Mucosa of stomach (tissue), 1 donor: ENCODE data around the gene MPEG1.

Experiments used
- H3K27me3 ChIP-seq: one replicate; pipeline ENCODE4 v1.7.0; 2013; ENCODE audit warnings: mild to moderate bottlenecking, low read length; ENCODE audit not compliant: control insufficient read depth, insufficient read depth
- H3K36me3 ChIP-seq: one replicate; pipeline ENCODE4 v1.7.0; 2013; ENCODE audit warnings: low read length; ENCODE audit not compliant: control insufficient read depth, insufficient read depth
- H3K4me1 ChIP-seq: one replicate; pipeline ENCODE4 v1.7.0; 2013; ENCODE audit warnings: mild to moderate bottlenecking, low read length; ENCODE audit not compliant: control insufficient read depth, insufficient read depth
- H3K4me3 ChIP-seq: one replicate; pipeline ENCODE4 v1.7.0; 2013; ENCODE audit warnings: low read length
- H3K9ac ChIP-seq: one replicate; pipeline ENCODE4 v1.7.0; 2013; ENCODE audit warnings: mild to moderate bottlenecking, low read length, moderate library complexity
- H3K9me3 ChIP-seq: one replicate; pipeline ENCODE4 v1.7.0; 2013; ENCODE audit warnings: mild to moderate bottlenecking, low read length, moderate library complexity; ENCODE audit not compliant: control insufficient read depth
- donor health status: Pancreatic carcinoma.

The MPEG1 gene, protein sequence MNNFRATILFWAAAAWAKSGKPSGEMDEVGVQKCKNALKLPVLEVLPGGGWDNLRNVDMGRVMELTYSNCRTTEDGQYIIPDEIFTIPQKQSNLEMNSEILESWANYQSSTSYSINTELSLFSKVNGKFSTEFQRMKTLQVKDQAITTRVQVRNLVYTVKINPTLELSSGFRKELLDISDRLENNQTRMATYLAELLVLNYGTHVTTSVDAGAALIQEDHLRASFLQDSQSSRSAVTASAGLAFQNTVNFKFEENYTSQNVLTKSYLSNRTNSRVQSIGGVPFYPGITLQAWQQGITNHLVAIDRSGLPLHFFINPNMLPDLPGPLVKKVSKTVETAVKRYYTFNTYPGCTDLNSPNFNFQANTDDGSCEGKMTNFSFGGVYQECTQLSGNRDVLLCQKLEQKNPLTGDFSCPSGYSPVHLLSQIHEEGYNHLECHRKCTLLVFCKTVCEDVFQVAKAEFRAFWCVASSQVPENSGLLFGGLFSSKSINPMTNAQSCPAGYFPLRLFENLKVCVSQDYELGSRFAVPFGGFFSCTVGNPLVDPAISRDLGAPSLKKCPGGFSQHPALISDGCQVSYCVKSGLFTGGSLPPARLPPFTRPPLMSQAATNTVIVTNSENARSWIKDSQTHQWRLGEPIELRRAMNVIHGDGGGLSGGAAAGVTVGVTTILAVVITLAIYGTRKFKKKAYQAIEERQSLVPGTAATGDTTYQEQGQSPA

DNA sequence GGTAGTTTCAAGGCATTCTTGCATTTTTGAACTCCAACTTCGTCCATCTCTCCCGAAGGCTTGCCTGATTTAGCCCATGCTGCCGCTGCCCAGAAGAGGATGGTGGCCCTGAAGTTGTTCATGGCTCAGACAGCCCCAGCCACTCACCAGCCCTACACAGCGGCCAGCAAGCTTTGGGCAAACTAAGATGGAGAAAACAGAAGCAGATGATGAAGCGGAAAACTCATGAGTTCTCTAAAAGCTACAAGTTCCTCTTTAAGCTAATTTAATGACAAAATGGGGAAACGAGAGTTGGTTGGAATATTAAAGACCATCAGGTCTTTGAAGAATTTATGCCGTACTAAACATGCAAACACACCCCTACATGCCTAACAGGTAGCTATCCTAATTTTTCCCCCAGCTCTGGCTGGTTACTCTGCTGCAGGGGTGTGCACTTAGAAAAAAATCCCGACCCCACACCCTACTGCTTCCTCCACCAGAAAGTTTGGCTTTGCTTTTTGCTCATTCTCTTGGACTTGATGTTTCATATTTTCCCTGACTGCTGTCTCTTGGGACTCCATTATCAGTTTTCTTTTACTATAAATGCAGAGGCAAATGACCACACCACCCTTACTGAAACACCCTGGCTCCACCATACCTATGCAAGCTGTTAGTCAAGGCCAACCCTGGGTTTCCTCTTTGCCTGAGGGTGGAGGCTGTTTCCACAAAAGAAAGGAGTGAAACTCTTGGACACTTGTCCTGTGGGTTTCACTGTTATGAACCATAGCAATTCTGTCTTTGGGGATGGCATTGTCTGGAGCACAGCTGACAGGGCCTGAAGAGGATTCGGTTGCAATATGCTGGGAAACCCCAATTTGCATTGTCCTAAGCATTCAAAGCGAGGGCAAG, at the start of gene MPEG1:
TSS of gene MPEG1 (minus strand) at position 184 of the 888 bp plus-strand sequence. CDS start at position 122, 62 bp downstream.
- Histone ChIP-seq H3K4me3 (no peak within 1 kb of the TSS), H3K4me1 (no peaks in the 10 kb centered on the region), H3K9me3 (no peaks in the 10 kb centered on the region), H3K9ac (no peak within 1 kb of the TSS), H3K27me3 (no peaks in the 10 kb centered on the region), H3K36me3 (no peaks in the 10 kb centered on the region)

DNA sequence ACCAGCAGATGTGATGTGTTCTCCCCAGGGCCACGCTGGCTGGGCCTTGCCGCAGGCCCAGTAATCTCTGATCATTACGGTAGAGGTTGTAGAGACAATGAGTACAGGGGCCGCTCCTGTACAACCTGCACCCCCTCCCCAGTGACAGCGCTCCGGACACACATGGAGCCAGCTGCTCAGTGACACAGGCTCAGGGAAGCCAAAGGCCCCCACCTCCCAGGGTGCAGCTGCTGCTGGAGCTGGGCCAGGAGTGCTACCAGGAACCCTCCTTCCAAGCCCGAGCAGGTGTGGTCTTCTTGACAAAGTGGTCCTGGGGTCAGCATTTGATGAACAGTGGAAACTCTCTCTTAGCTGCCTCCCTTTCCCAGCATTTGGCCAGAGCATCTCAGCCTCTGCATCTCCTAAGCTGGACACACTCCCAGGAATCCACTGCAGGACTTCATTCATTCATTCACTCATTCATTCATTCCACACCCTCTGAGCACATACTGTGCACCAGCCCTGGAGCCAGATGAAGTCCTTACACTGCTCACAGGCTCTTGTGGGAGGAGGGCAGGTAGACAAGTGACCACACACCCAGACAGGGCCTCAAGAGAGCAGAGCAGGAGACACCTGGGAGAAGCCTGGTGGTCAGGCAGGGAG, 49.6 kb upstream of the MPEG1 start:
- no peak overlapping the region for H3K4me3 ChIP-seq
- no peak overlapping the region for H3K9ac ChIP-seq
- H3K9me3 ChIP-seq: no peaks in the 10 kb centered on the region
- no peaks in the 10 kb centered on the region for H3K27me3 ChIP-seq
- no peaks in the 10 kb centered on the region for H3K4me1 ChIP-seq
- H3K36me3 ChIP-seq: no peaks in the 10 kb centered on the region

GRCh38 chr11:59261150-59261549, 48.4 kb upstream of the MPEG1 start:
- Histone ChIP-seq H3K4me3 (no peak overlapping the region), H3K9me3 (no peaks in the 10 kb centered on the region), H3K9ac (no peak overlapping the region), H3K27me3 (no peaks in the 10 kb centered on the region), H3K4me1 (no peaks in the 10 kb centered on the region), H3K36me3 (no peaks in the 10 kb centered on the region)

GRCh38 chr11:59259867-59260475, 47.2 kb upstream of the MPEG1 start:
- no peaks in the 10 kb centered on the region for H3K27me3 ChIP-seq
- H3K9ac ChIP-seq: no peak overlapping the region
- H3K4me1 ChIP-seq: no peaks in the 10 kb centered on the region
- H3K36me3 ChIP-seq: no peaks in the 10 kb centered on the region
- H3K4me3 ChIP-seq: no peak overlapping the region
- H3K9me3 ChIP-seq: no peaks in the 10 kb centered on the region

DNA sequence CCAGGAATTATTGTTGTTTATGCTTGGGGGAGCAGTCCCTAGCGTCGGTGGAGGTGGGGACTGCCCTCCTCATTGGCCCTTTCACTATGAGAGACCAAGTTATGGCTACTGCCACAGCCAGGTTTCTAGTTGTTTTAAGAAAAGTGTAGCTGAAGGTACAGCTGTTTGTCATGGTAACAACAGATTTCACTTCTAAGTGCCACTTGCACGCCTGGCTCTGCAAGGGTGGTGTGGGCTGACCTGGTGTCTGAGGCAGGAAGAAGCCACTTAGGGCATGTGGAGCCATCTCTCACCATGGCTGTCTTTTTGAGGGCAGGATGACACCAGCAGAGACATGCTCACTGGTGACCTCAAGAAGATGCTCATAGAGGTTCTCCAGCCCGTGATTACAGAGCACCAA, 46.3 kb upstream of the MPEG1 start:
- H3K36me3 ChIP-seq: no peaks in the 10 kb centered on the region
- H3K9me3 ChIP-seq: no peaks in the 10 kb centered on the region
- no peaks in the 10 kb centered on the region for H3K4me1 ChIP-seq
- no peaks in the 10 kb centered on the region for H3K27me3 ChIP-seq
- no peak overlapping the region for H3K4me3 ChIP-seq
- no peak overlapping the region for H3K9ac ChIP-seq

GRCh38 chr11:59255281-59255680, 42.6 kb upstream of the MPEG1 start:
- no peaks in the 10 kb centered on the region for H3K4me1 ChIP-seq
- H3K4me3 ChIP-seq: no peak overlapping the region
- H3K36me3 ChIP-seq: no peaks in the 10 kb centered on the region
- no peaks in the 10 kb centered on the region for H3K9me3 ChIP-seq
- H3K9ac ChIP-seq: no peak overlapping the region
- H3K27me3 ChIP-seq: no peaks in the 10 kb centered on the region

DNA sequence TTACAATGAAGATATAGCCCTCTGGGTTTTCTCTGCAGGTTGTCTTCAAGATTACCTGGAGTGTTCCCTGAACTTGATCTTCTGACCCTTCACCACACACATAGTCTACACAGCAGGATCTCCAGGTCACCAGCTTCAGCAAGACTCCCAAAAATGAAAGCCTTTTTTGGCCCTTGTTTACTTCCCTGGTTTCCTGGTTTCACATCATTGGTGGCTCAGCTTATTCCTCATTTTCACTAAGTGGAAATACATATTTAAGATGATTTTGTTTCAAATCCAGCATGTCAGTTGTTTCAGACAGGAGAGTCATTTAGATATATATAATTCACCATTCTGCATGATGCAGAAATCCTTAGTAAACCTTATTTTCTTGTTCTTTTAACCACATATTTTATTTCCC, 41.6 kb upstream of the MPEG1 start:
- H3K9ac ChIP-seq: no peak overlapping the region
- no peaks in the 10 kb centered on the region for H3K9me3 ChIP-seq
- no peaks in the 10 kb centered on the region for H3K27me3 ChIP-seq
- no peak overlapping the region for H3K4me3 ChIP-seq
- H3K36me3 ChIP-seq: no peaks in the 10 kb centered on the region
- no peaks in the 10 kb centered on the region for H3K4me1 ChIP-seq

DNA sequence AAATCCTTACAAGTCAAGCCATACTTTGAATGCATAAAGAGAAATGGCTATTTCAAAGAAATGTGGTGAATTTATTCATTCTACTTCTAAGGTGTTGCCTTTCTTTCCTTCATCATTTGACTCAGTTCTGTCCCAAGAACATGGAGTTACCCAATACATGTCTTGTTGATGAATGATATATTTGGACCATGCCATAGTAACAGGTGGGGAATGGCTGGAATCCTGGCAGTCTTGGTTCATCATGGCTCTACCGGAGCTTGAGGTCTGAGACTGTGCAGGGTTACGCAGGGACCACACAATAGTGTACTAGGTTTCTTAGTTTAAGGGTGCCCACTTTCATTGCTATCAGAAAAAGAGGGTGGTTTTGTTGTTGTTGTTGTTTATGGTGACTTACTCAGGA, 40.3 kb upstream of the MPEG1 start:
- H3K27me3 ChIP-seq: no peaks in the 10 kb centered on the region
- H3K4me1 ChIP-seq: no peaks in the 10 kb centered on the region
- no peaks in the 10 kb centered on the region for H3K36me3 ChIP-seq
- no peak overlapping the region for H3K9ac ChIP-seq
- no peaks in the 10 kb centered on the region for H3K9me3 ChIP-seq
- H3K4me3 ChIP-seq: no peak overlapping the region

DNA sequence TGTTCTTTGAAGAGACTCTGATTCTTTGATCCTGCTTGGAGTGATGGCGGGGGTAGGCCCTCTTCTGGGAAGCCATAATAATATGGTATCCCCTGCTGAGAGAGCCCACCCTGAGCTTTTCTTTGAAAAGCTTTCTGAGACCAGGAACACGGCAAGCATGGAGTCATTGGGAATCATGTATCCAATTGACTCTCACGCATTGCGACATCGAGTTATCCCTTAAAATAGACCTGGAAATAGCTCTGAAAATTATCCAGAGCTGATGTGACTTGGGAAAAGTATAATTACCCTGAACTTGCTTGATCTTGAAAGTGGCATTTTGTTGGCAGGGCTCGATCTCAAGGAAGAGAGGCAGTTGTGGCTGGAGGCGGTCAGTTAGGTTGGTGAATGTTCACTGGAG, 36.8 kb upstream of the MPEG1 start:
- Histone ChIP-seq H3K36me3 (no peaks in the 10 kb centered on the region), H3K9me3 (no peaks in the 10 kb centered on the region)

DNA sequence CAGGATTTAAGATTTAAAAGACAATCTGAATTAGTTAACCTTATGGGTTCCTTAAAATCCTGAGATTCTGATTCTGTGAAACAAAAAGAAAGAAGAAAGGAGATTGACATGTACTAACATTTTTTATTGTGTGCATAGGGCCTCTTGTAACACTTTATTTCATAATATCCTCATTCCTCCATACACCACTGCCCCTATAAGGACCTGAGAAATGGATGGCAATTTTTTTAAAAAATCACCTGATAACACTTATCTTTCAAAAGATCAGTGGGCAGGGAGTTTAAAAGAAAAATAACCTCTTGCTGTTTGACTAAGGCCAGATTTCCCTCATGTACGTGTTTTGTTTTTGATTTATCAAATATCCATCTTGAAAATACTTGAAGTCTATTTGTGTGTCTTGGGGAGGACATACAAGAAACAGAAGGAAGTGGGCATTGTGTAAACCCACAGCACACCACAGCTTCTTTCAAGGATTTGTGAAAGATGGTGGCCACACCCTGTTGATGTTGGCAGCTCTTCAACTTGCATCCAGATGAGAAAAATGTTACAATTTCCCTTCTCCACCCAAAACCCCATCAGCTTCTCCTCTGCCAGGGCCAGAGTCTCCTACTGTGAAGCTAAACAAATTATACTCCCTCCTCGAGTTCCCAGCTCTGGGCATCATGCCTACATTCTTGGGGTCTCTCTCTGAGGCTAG, 35.0 kb upstream of the MPEG1 start:
- no peaks in the 10 kb centered on the region for H3K4me1 ChIP-seq
- H3K9ac ChIP-seq: no peak overlapping the region
- H3K36me3 ChIP-seq: no peaks in the 10 kb centered on the region

More for the DNA sequence above, 36.8 kb upstream of the MPEG1 start:
- Histone ChIP-seq H3K4me3 (no peak overlapping the region), H3K4me1 (no peaks in the 10 kb centered on the region), H3K9ac (no peak overlapping the region), H3K27me3 (no peaks in the 10 kb centered on the region)

DNA sequence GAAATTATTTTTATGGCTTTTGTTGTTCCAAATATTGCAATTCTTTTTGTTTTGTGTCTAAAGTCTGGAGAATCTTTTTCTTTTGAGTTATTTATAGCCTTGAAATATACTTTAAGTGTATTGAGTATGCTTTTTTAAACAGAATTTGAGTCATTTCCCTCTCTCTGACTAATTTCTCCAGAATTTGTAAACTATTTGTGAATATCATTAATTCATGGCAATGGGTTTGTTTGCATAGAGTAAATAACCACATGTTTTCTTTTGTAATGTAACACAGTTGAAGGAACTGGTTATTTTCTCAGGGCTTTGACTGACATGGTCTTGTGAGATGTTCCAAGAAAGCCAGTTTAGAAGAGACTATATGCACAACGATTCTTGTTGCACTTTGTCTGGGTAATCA, 30.9 kb upstream of the MPEG1 start:
- Histone ChIP-seq H3K36me3 (no peaks in the 10 kb centered on the region), H3K27me3 (no peaks in the 10 kb centered on the region), H3K4me1 (no peaks in the 10 kb centered on the region), H3K9me3 (no peaks in the 10 kb centered on the region), H3K4me3 (no peak overlapping the region), H3K9ac (no peak overlapping the region)

More for the DNA sequence above, 35.0 kb upstream of the MPEG1 start:
- H3K4me3 ChIP-seq: no peak overlapping the region
- H3K27me3 ChIP-seq: no peaks in the 10 kb centered on the region
- H3K9me3 ChIP-seq: no peaks in the 10 kb centered on the region
